K562 (cell line): ENCODE results near the gene MCM3. TPM values are rescaled to one million over a fixed set of nuclear protein-coding genes. Genes with fewer than 3 reads are reported as not detected.
A peak's percentile ranks its signal among the peaks of the same experiment; 100 is the strongest.

Experiments
- CTCF ChIP-seq, 3 experiments: IDR thresholded peaks in 2 of 3; conservative IDR thresholded peaks in 1 of 3; 2 replicates each; pipeline ENCODE4 v1.5.1; 2011 to 2012; ENCODE audit warnings: low read length in 3 of 3, mild to moderate bottlenecking in 3 of 3, control low read depth in 2 of 3, improper control_type of control experiment in 1 of 3, inconsistent platforms in 1 of 3, low read depth in 1 of 3, mixed read lengths in 1 of 3, moderate library complexity in 1 of 3; ENCODE audit not compliant: insufficient read depth in 2 of 3
- CUX1 ChIP-seq: fragments of 200-800 bp; sonication (Bioruptor generic); IDR thresholded peaks from 2 replicates; pipeline ENCODE4 v1.6.1; 2016; ENCODE audit warnings: missing genetic modification characterization, missing compliant biosample characterization
- DDX20 ChIP-seq: fragments of 450-650 bp; IDR thresholded peaks from 2 replicates; pipeline ENCODE4 v1.6.1; 2016; ENCODE audit warnings: missing genetic modification characterization, low read depth, mild to moderate bottlenecking, missing compliant biosample characterization, moderate library complexity
- E2F5 ChIP-seq: sonication (generic); formaldehyde crosslinking; IDR thresholded peaks from 2 replicates; pipeline ENCODE4 v1.8.0; 2022; ENCODE audit warnings: mild to moderate bottlenecking, missing genetic modification reagents
- ETS1 ChIP-seq: conservative IDR thresholded peaks from 2 replicates; pipeline ENCODE4 v1.6.1; 2011; ENCODE audit warnings: low read depth, mild to moderate bottlenecking, low read length; ENCODE audit not compliant: control insufficient read depth
- KDM4B ChIP-seq, 2 experiments: fragments of 450-650 bp in 1 of 2; sonication (generic) in 1 of 2; IDR thresholded peaks; 2 replicates each; pipeline ENCODE4 v1.6.1; 2016 to 2017; ENCODE audit warnings: borderline replicate concordance in 2 of 2, antibody characterized with exemption in 1 of 2, low read depth in 1 of 2, mild to moderate bottlenecking in 1 of 2
- KLF16 ChIP-seq: IDR thresholded peaks from 2 replicates; pipeline ENCODE4 v1.6.1; 2016; ENCODE audit warnings: antibody characterized with exemption
- MAZ ChIP-seq, 2 experiments: fragments of 450-650 bp in 1 of 2; sonication (generic) in 1 of 2; formaldehyde crosslinking; IDR thresholded peaks in 1 of 2; conservative IDR thresholded peaks in 1 of 2; 2 replicates each; pipeline versions ENCODE4 v1.4.0 to v1.5.0; 2020; ENCODE audit warnings: mild to moderate bottlenecking in 1 of 2, missing genetic modification reagents in 1 of 2
- NONO ChIP-seq, 2 experiments: fragments of 200-400 bp in 1 of 2; fragments of 450-650 bp in 1 of 2; formaldehyde crosslinking in 1 of 2; IDR thresholded peaks; 2 replicates each; pipeline ENCODE4 v1.6.1; 2017; ENCODE audit warnings: low read depth in 2 of 2, mild to moderate bottlenecking in 2 of 2, moderate library complexity in 2 of 2, low read length in 1 of 2
- SMARCC2 ChIP-seq: fragments of 450-650 bp; IDR thresholded peaks from 2 replicates; pipeline ENCODE4 v1.6.1; 2017; ENCODE audit warnings: antibody characterized with exemption, moderate library complexity, mild to moderate bottlenecking, low read depth
- SMC3 ChIP-seq: conservative IDR thresholded peaks from 2 replicates; pipeline ENCODE4 v1.6.1; 2011; ENCODE audit warnings: low read depth, low read length, improper control_type of control experiment; ENCODE audit not compliant: insufficient read depth
- TFAM ChIP-seq: fragments of 250-450 bp; sonication (Bioruptor Pico); conservative IDR thresholded peaks from 2 replicates; pipeline ENCODE4 v1.5.0; 2021; ENCODE audit warnings: mild to moderate bottlenecking, moderate library complexity
- ZC3H11A ChIP-seq: IDR thresholded peaks from 2 replicates; pipeline ENCODE4 v1.6.1; 2012; ENCODE audit warnings: low read depth, low read length, improper control_type of control experiment
- ZNF75A ChIP-seq: fragments of 450-650 bp; formaldehyde crosslinking; IDR thresholded peaks from 2 replicates; pipeline ENCODE4 v1.4.0; 2020; ENCODE audit warnings: mild to moderate bottlenecking
- ZNF76 ChIP-seq: fragments of 250-450 bp; sonication (Bioruptor Pico); IDR thresholded peaks from 2 replicates; pipeline ENCODE4 v1.4.0; 2020; ENCODE audit warnings: mild to moderate bottlenecking, moderate library complexity, borderline replicate concordance
- polyA plus RNA-seq, 8 experiments: library from polyadenylated mRNA; depleted of rRNA in 4 of 8; stranded (reverse) in 5 of 8; unstranded in 3 of 8; fragments of >200 nt; fragmentation: Nextera tagmentation in 2 of 8; fragmentation: Illumina TruSeq in 1 of 8; extraction: Ambion mirVana in 2 of 8; extraction: Trizol in 1 of 8; gene quantifications; 2 replicates each; pipeline versions ENCODE4 v1.2.1 to v1.2.3, GENCODE V29; 2011 to 2014; ENCODE audit warnings: inconsistent platforms in 1 of 8, missing spikeins in 1 of 8
- total RNA-seq, 7 experiments: library from RNA; depleted of rRNA in 6 of 7; stranded (reverse); fragments of >200 nt in 6 of 7; fragmentation: Illumina TruSeq in 2 of 7; extraction: Trizol in 2 of 7; gene quantifications; 2 replicates each; pipeline versions ENCODE4 v1.2.1 to v1.2.3, GENCODE V29; 2011 to 2021; ENCODE audit warnings: low replicate concordance in 1 of 7

Gene MCM3
- total and polyA plus RNA-seq, 9 of the 15 experiments (the other 6 are each of a cell fraction or from before 2014, with no cell fraction given): 76.1 to 270 (median 250) TPM

- TF ChIP-seq ETS1: no peak
- peak; percentile 81 to 95 (median 92) for TF ChIP-seq CTCF (IDR thresholded peaks at IDR 0.05 in 2 of 3, conservative IDR thresholded peaks at IDR 0.05 in 1 of 3; ENCODE audit: insufficient read depth in 2 of 3, low read depth in 1 of 3, low read length in 3 of 3)
- TF ChIP-seq ZC3H11A: no peak
- no peak for TF ChIP-seq KDM4B (IDR thresholded peaks at IDR 0.05; ENCODE audit: borderline replicate concordance in 2 of 2, low read depth in 1 of 2)
- TF ChIP-seq TFAM: no peak
- peak; percentile 73 for TF ChIP-seq SMC3
- no peak for TF ChIP-seq DDX20 (tag)
- peak in 1 of 2 experiments; percentile 60; a peak in 1 of 4 replicates for TF ChIP-seq MAZ (CRISPR knock-in tag; conservative IDR thresholded peaks at IDR 0.05 in 1 of 2, IDR thresholded peaks at IDR 0.05 in 1 of 2)
- TF ChIP-seq ZNF75A (CRISPR knock-in tag): no peak
- TF ChIP-seq E2F5: no peak
- TF ChIP-seq ZNF76 (CRISPR knock-in tag): no peak
- TF ChIP-seq SMARCC2: no peak
- no peak for TF ChIP-seq NONO (IDR thresholded peaks at IDR 0.05; ENCODE audit: low read depth in 2 of 2, low read length in 1 of 2)
- no peak for TF ChIP-seq CUX1
- peak; percentile 53 for TF ChIP-seq KLF16
These were observed 20.6 kb downstream of the MCM3 start (continued) for GRCh38 chr6:52263709-52264540.
